Activated naive CD4-positive, alpha-beta T cell treated with anti-CD3 and anti-CD28 coated beads, Interleukin-2, amount 10 ng/mL, durations not matched to agents 7 days and 5 days (primary cell): Measurements from ENCODE around the gene ADH5.
"Not testable (repeated sequence)": the region's sequence is repeated elsewhere in the genome, so short reads cannot be mapped to it uniquely, and the experiment has no call there.

ENCODE experiments used
- CTCF ChIA-PET: fragments of 350-600 bp; sonication (Branson Sonifier 250); formaldehyde crosslinking; loops from one replicate; lab custom pipeline; 2021; ENCODE audit warnings: antibody characterized with exemption; lab: Charles Lee
- DNase-seq: peaks from one replicate; pipeline ENCODE4 v3.0.0-alpha.2; 2020
- H3K27ac Mint-ChIP-seq: one replicate; pipeline ENCODE4 v1.8.0; 2021; ENCODE audit warnings: mild to moderate bottlenecking, moderate library complexity, mixed read lengths
- H3K27me3 Mint-ChIP-seq: one replicate; pipeline ENCODE4 v1.8.0; 2021; ENCODE audit warnings: mild to moderate bottlenecking, mixed read lengths
- H3K36me3 Mint-ChIP-seq: one replicate; pipeline ENCODE4 v1.8.0; 2021; ENCODE audit warnings: mixed read lengths
- H3K4me1 Mint-ChIP-seq: one replicate; pipeline ENCODE4 v1.8.0; 2021; ENCODE audit warnings: mixed read lengths
- H3K4me3 Mint-ChIP-seq: one replicate; pipeline ENCODE4 v1.8.0; 2021; ENCODE audit warnings: mild to moderate bottlenecking, moderate library complexity, mixed read lengths
- H3K9me3 Mint-ChIP-seq: one replicate; pipeline ENCODE4 v1.8.0; 2021; ENCODE audit warnings: mixed read lengths

The ADH5 gene

DNA sequence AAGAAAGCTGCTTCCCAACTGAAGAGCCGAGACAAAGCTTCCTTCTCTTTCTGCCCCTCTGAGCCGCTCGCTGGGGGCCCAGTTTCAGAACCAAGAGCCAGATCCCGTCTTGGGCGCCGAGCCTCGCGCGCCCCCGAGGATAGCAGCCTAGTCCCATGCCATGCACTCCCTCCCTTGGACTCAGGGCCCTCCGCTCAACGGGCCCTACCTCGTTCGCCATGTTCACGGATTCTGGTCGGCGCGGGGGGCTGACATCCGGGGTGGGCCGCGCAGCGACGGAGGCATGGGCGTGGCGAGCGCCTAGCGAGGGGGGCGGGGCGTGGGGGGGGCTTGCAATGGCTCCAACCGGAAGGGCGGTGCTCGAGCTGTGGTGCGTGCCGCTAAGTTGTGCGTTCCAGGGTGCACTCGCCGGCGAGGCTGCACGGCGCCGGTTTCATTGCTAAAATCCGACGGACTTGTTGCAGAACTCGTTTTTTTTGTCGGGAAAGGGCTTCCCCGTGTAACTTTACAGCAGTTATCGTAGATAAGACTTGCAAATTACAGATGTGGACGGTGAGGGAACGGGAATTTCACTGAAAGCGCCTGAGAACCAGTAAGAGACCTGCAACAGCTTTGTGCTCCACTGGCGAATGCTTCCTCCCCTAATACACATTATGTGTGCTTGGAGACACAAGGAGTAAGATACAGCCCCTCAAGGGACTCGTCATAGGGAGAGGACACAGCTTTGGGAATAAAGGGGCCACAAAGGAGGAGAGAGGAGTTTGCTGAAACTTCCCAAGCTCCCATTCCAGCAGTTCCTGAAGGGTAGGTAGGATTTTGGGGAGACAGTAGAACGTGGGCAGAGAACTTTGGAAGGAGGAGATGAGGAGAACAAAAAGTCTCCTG lies at the start of gene ADH5:
Gene ADH5, minus strand, starts transcription at position 308 of the 885 bp plus-strand sequence. Its CDS starts 88 bp downstream, at position 220.
- CTCF ChIA-PET: interaction anchor here (0.5 to 2.0 kb wide), 3 partner anchors 93 to 796 kb away, joined by 3 to 13 read pairs (median 4); partner anchors contain the start of gene METAP1
- Mint-ChIP-seq H3K27ac (peak within 1 kb of the TSS; percentile 96), H3K36me3 (peaks cover 24% of the 10 kb centered on the region), H3K4me3 (peak within 1 kb of the TSS; percentile 92), H3K27me3 (no peaks in the 10 kb centered on the region), H3K9me3 (no peaks in the 10 kb centered on the region), H3K4me1 (peaks cover 43% of the 10 kb centered on the region)
- DNase-seq: peak; percentile 94

DNA sequence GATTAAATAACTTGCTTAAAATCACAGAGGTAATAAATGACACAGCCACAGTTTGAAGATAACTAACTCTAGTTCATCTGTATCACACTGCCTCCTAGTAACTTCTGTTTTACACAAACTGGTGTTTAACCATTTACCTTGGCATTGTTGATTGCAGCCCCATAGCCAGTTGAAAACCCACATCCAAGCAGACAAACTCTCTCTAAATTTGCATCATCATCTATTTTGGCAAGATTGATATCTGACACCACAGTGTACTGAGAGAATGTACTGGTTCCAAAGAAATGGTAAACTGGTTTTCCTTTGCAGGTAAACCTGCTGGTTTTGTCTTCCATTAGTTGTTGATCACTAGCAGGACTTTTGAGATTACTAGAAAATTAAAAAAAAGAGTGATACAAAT lies 47.7 kb upstream of the ADH5 start:
- Mint-ChIP-seq H3K27me3 (no peaks in the 10 kb centered on the region), H3K4me3 (no peak overlapping the region), H3K4me1 (no peaks in the 10 kb centered on the region), H3K9me3 (no peaks in the 10 kb centered on the region), H3K27ac (no peak overlapping the region), H3K36me3 (no peaks in the 10 kb centered on the region)
- CTCF ChIA-PET: no interaction called here
- no peak for DNase-seq

GRCh38 chr4:99135541-99136162 lies 47.1 kb upstream of the ADH5 start:
- Mint-ChIP-seq H3K9me3 (no peaks in the 10 kb centered on the region), H3K4me1 (no peaks in the 10 kb centered on the region), H3K27me3 (no peaks in the 10 kb centered on the region), H3K4me3 (no peak overlapping the region), H3K36me3 (no peaks in the 10 kb centered on the region), H3K27ac (no peak overlapping the region)
- DNase-seq: no peak
- CTCF ChIA-PET: no interaction called here

- no peak for DNase-seq
- Mint-ChIP-seq H3K4me1 (no peaks in the 10 kb centered on the region), H3K9me3 (no peaks in the 10 kb centered on the region), H3K27me3 (no peaks in the 10 kb centered on the region), H3K36me3 (no peaks in the 10 kb centered on the region), H3K27ac (no peak overlapping the region), H3K4me3 (no peak overlapping the region)
- CTCF ChIA-PET: no interaction called here
These were observed 46.0 kb upstream of the ADH5 start for GRCh38 chr4:99134586-99134985.

GRCh38 chr4:99131378-99131777 lies 42.8 kb upstream of the ADH5 start:
- CTCF ChIA-PET: no interaction called here
- no peaks in the 10 kb centered on the region for H3K36me3 Mint-ChIP-seq

DNA sequence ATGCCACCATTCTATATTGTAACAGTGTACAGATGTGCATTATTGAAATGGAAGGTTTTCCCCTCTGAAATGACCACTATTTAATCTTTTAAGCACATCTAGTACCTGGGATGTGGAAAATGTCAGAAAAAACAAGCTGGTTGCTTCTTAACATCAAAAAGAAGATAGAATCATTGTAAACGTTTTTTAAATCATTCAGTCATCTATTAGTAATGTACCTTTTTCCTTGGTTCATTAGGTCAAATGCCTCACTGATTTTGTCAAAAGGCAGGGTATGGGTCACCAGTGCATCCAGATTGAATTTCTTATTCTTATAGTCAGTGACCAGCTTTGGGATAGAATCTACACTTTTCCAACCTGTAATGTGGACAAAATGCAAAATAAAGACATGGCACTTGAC lies 37.8 kb upstream of the ADH5 start:
- no peaks in the 10 kb centered on the region for H3K27me3 Mint-ChIP-seq
- H3K4me1 Mint-ChIP-seq: no peaks in the 10 kb centered on the region
- H3K9me3 Mint-ChIP-seq: no peaks in the 10 kb centered on the region
- no peak overlapping the region for H3K4me3 Mint-ChIP-seq
- CTCF ChIA-PET: no interaction called here
- DNase-seq: no peak
- H3K36me3 Mint-ChIP-seq: no peaks in the 10 kb centered on the region
- no peak overlapping the region for H3K27ac Mint-ChIP-seq

More at GRCh38 chr4:99131378-99131777, 42.8 kb upstream of the ADH5 start:
- no peaks in the 10 kb centered on the region for H3K27me3 Mint-ChIP-seq
- DNase-seq: no peak
- H3K27ac Mint-ChIP-seq: no peak overlapping the region
- H3K4me3 Mint-ChIP-seq: no peak overlapping the region
- no peaks in the 10 kb centered on the region for H3K4me1 Mint-ChIP-seq
- H3K9me3 Mint-ChIP-seq: no peaks in the 10 kb centered on the region

DNA sequence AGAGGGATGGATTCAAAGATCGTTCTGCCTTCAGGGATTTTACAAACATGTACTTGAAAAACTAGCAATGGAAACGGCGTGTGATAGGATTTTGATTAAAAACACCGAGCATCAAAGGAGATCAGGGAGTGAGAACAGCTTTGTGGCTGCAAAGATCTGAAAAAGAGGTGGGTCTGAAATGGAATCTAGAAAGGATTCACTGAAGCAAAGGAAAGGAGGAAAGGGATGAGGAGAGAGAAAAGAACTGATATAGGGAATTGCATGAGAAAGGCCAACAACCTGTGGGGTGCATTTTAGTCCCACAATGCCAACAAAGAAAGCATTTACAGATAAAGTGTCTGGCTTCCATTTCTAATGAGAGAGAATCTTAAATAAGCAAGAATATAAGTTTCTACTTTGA lies 32.4 kb upstream of the ADH5 start:
- Mint-ChIP-seq H3K4me3 (no peak overlapping the region), H3K36me3 (no peaks in the 10 kb centered on the region), H3K4me1 (no peaks in the 10 kb centered on the region), H3K9me3 (no peaks in the 10 kb centered on the region), H3K27ac (no peak overlapping the region), H3K27me3 (peaks cover 10% of the 10 kb centered on the region)
- DNase-seq: no peak
- CTCF ChIA-PET: interaction anchor here (0.7 kb wide), 1 partner anchor 1529 kb away, joined by 3 read pairs; no protein-coding TSS in a partner anchor

- Mint-ChIP-seq H3K27ac (no peak overlapping the region), H3K9me3 (no peaks in the 10 kb centered on the region), H3K4me1 (no peaks in the 10 kb centered on the region), H3K27me3 (peaks cover 10% of the 10 kb centered on the region), H3K36me3 (no peaks in the 10 kb centered on the region), H3K4me3 (no peak overlapping the region)
- CTCF ChIA-PET: interaction anchor here (1.2 kb wide), 1 partner anchor 343 kb away, joined by 6 read pairs; no protein-coding TSS in a partner anchor
- no peak for DNase-seq
These were observed 31.9 kb upstream of the ADH5 start for GRCh38 chr4:99120501-99120900.

GRCh38 chr4:99117876-99118693 lies 29.5 kb upstream of the ADH5 start:
- Mint-ChIP-seq H3K27me3 (peaks cover 10% of the 10 kb centered on the region), H3K9me3 (no peaks in the 10 kb centered on the region), H3K27ac (no peak overlapping the region), H3K4me3 (no peak overlapping the region), H3K36me3 (no peaks in the 10 kb centered on the region), H3K4me1 (no peaks in the 10 kb centered on the region)
- CTCF ChIA-PET: interaction anchor here (1.0 kb wide), 1 partner anchor 287 kb away, joined by 3 read pairs; no protein-coding TSS in a partner anchor
- no peak for DNase-seq

GRCh38 chr4:99117122-99117841 lies 28.7 kb upstream of the ADH5 start:
- H3K4me1 Mint-ChIP-seq, H3K27ac Mint-ChIP-seq, DNase-seq, H3K9me3 Mint-ChIP-seq, H3K4me3 Mint-ChIP-seq, H3K36me3 Mint-ChIP-seq: not testable (repeated sequence)
- CTCF ChIA-PET: interaction anchor here (1.0 to 1.2 kb wide), 3 partner anchors 287 to 345 kb away, joined by 3 read pairs; no protein-coding TSS in a partner anchor
- peaks cover 10% of the 10 kb centered on the region for H3K27me3 Mint-ChIP-seq

DNA sequence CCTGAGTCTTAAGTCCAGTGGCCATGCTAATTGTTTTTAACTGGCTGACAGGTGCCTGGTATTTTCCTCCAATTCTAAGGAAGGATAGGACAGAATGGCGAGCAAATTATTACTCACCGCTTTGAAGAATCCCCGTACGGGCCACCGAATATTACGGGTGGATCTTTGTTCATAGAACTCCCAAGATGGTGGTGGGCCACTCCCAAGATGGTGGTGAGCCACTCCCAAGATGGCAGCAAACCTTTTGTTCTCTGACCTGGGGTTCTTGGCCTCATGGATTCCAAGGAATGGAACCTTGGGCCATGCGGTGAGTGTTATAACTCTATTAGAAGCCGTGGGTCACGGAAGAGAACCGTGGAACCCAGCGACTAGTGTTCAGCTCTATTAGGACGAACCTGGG lies 20.7 kb upstream of the ADH5 start:
- DNase-seq, H3K36me3 Mint-ChIP-seq, H3K27ac Mint-ChIP-seq, H3K9me3 Mint-ChIP-seq, H3K27me3 Mint-ChIP-seq, H3K4me3 Mint-ChIP-seq, H3K4me1 Mint-ChIP-seq, CTCF ChIA-PET: not testable (repeated sequence)

DNA sequence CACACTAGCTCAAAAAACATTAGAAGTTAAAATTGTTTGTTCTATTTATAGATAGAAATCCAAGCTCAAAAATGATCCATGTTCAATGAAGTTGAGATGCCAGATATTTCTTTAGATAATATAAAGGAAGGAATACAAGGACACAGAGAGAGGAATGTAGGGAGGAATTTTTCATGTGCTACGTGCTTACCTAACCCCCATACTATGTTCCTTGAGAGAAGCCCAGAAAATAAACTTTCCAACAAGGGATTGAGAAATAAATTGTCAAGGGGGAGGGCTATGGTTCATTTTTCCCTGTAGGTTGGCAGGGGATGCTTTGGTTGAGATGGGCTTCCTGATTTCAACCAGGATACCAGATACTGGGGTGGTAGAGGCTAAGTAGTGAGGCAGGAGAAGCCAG lies 15.6 kb upstream of the ADH5 start:
- peaks cover 7% of the 10 kb centered on the region for H3K27me3 Mint-ChIP-seq
- CTCF ChIA-PET: no interaction called here
- no peak overlapping the region for H3K27ac Mint-ChIP-seq
- H3K36me3 Mint-ChIP-seq: no peaks in the 10 kb centered on the region
- H3K4me1 Mint-ChIP-seq: no peaks in the 10 kb centered on the region
- H3K4me3 Mint-ChIP-seq: no peak overlapping the region
- DNase-seq: no peak
- no peaks in the 10 kb centered on the region for H3K9me3 Mint-ChIP-seq

- no peak for DNase-seq
- Mint-ChIP-seq H3K4me1 (no peaks in the 10 kb centered on the region), H3K4me3 (no peak overlapping the region), H3K9me3 (no peaks in the 10 kb centered on the region), H3K27me3 (peaks cover 9% of the 10 kb centered on the region), H3K27ac (no peak overlapping the region), H3K36me3 (no peaks in the 10 kb centered on the region)
- CTCF ChIA-PET: no interaction called here
These were observed 14.6 kb upstream of the ADH5 start for GRCh38 chr4:99103166-99103565.
